Stimulated activated CD8-positive, alpha-beta memory T cell treated with anti-CD3 and anti-CD28 coated beads, Interleukin-15, amount 100 ng/mL, for 1 hour (primary cell): ENCODE data around the gene GLT1D1.

ENCODE experiments used
- DNase-seq: peaks from one replicate; pipeline ENCODE4 v3.0.0-alpha.2; 2020; ENCODE audit warnings: low read depth

The GLT1D1 gene

DNA sequence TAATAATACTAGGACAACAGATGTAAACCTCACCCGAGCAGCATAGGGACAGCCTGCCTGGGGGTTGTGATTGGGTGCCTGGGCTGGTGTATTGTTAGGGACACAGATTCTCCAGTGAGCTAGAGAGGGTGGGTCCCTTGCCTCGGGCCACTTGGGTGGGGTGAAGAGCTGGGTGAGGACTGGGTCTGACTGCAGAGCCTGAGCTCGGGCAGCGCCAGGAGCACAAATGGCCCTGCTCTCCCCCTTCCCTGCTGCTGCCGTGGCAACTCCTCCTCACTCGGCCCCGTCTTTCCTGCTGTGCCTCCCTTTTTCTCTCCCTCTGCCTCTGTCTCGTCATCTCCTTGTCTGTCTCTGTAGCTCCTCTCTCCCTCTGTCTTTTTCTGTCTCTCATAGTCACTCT is 115.4 kb downstream of the GLT1D1 start:
- no peak for DNase-seq

DNA sequence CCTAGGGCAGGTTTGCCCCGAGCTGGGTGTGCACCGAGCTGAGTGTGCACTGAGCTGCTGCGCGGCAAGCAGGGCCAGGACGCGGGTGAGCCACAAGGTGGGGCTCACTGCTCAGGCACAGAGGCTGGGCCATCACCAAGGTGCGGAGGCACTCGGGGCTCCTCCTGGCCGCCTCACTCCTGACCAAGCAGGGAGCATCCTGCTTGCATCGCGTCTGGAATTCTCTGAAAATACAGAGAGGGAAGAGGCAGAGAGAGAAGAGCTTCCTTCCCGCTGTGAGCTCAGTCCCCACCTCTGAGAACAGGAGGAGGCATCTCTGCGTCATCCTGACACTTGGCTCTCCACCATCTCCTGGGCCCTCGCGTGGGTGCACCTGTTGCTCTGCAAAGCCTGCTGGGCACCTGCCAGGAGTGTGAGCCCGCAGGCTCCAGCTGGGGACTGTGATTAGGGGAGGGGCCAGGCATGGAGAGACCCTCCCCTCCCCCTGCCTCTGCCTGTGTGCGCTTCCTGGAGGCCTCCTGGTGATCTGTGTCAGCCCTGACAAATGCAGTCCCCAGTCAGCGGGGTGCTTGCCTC is 116.3 kb downstream of the GLT1D1 start:
- no peak for DNase-seq

- DNase-seq, result no peak
These were observed 116.8 kb downstream of the GLT1D1 start for GRCh38 chr12:128970110-128970509.

DNA sequence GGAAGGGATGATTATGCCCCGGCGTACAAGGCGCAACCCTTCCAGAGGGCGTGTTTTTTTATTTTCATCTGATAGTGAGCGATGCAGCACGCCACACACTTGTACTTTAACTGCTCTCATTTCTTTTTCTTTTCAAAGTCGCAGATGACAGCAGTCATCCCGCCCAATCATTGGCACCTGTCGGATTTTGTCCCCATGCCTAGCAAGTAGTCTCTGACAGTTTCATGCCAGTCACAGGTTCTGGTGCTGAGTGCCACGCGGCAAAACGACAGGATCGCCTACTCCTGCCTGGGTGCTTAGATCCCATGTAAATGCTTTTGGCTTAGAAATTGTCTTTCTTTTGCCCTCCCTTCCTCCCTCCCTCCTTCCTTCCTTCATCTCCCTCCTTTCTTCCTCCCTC is 117.7 kb downstream of the GLT1D1 start:
- DNase-seq, result no peak

DNA sequence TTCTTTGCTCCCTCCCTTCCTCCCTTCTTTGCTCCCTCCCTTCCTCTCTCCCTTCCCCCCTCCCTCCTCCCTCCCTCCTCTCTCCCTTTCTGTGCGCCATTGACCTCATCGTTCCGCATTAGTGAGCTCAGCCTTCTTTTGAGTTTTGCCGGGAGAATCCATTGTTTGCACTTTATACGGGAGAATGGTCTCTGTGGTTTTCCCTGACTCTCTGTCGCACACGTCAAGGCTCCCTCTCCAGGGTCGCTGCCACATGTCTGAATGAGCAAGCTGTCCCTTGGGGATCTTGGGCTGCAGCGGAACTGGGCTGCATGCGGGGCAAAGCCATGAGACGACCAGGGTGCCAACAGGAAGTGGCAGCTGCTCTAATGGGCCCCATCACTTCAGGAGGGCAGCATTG is 118.5 kb downstream of the GLT1D1 start:
- DNase-seq, result no peak

- no peak for DNase-seq
These were observed 120.8 kb downstream of the GLT1D1 start for GRCh38 chr12:128973883-128974681.

DNA sequence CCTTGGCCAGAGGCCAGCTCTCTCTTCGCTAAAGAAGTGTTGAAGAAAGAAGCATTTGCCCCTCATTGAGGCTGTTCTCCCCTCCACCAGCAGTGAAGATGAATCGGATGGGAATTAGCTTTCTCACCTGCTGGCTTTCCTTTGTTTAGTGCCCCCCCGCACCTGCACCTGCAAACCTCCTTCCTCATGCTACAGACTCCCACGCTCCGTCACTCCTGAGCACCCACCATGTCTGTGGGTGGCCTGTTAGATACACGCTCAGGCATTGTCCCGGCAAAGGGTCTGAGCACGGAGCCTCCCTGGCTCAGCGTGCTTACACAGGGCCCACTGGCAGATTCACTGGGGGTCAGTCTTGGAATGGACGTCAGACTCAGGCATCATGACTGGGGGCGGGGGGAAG is 121.6 kb downstream of the GLT1D1 start:
- no peak for DNase-seq

DNA sequence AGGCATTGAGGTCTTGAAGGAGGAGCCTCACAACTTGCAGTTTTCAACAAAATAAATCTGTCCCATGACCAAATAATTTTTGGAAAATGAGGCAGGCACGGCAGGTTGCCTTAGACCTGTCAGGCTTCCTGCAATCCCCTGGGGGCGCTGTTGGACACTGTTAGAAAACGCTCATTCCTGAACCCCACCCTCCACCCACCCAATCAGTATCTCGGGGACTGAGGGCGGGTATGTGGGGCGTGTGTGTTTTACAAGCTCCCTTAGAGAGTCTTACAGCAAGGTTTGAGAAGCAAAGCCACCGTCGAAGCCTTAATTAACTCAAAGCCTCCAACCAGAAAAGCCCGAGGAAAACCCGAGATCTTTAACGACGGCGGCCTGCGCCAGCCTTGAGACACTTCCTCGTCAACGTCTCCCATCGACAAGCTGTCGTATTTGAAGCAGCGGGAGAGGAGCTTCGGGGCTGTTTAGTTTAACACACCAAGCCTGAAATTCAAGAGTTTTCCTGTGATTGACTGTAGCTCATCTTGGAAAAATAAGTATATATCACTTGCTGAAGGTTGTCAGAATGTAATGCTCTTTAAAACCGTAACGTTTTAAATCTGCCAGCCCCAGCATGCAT is 123.0 kb downstream of the GLT1D1 start:
- DNase-seq, result no peak

GRCh38 chr12:128977441-128977840 is 124.2 kb downstream of the GLT1D1 start:
- no peak for DNase-seq

GRCh38 chr12:128978067-128978466 is 124.8 kb downstream of the GLT1D1 start:
- DNase-seq, result no peak

DNA sequence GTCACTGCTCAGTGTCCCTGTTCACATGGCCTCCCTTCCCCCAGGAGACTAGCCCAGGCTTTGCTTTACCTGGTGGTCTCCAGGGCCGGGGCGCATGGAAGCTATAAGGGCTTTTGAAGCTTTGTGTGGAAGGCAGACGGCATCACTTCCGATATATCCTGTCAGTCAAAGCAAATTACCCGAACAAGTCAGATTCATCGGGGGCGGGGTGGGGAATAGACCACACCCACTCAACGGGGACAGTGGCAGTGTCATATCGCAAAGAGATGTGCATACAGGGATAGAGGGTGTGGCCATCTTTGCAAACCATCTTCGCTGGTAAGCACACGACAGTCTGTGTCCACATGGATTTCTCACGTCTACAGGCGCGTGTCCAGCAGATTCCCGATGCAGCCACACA is 127.3 kb downstream of the GLT1D1 start:
- no peak for DNase-seq

- DNase-seq, result no peak
These were observed 128.8 kb downstream of the GLT1D1 start for GRCh38 chr12:128981971-128982533.

GRCh38 chr12:128982933-128983332 is 129.7 kb downstream of the GLT1D1 start:
- DNase-seq, result no peak

DNA sequence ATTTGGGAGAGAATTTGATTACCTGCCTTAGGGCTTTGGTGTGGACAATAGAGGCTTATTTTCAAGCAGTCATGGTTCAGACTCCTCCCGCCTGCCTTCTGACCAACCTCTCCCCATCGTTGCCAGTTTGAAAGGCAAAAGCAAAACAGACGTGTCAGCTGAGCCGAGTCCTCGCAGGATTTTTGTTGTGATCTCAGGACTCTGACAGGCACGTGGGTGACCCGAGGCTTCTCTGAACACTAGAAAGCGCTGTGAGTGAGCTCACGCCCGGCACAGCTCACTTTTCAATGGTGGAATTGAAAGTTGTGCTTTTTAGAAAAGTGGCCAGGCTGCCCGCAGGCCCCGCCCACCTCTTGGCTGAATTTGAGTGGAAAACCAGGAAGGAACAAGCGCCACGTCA is 130.1 kb downstream of the GLT1D1 start:
- no peak for DNase-seq

DNA sequence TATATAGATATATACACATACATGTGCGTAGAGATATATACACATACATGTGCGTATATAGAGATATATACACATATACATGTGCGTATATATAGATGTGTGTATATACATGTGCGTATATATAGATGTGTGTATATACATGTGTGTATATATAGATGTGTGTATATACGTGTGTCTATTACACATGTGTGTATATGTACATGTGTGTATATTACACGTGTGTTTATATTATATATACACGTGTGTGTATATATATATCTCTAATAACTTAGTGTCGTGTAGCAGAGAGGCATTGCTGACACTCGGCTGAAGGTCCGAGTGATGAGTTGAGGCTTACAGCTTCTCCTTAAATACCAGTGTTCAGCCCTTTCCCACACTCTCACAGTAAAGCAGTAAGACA is 133.7 kb downstream of the GLT1D1 start:
- DNase-seq, result no peak

- no peak for DNase-seq
These were observed 136.0 kb downstream of the GLT1D1 start for GRCh38 chr12:128989287-128989686.

- no peak for DNase-seq
These were observed 138.4 kb downstream of the GLT1D1 start for GRCh38 chr12:128991716-128992115.

DNA sequence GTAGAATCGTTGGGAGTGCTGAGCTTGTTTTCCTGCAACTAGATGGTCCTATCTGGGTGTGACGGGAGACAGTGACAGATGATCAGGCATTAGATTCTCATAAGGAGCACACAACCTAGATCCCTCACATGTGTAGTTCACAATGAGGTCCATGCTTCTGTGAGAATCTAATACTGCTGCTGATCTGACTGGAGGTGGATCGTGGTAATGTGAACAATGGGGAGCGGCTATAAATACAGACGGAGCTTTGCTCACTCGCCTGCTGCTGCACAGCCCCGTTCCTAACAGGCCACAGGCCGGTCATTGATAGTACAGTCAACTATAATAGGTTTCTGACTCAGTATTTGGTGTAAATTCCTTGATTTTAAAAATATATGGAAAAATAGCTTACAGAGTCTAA is 138.8 kb downstream of the GLT1D1 start:
- no peak for DNase-seq

- DNase-seq, result no peak
These were observed 139.3 kb downstream of the GLT1D1 start for GRCh38 chr12:128992550-128992949.

DNA sequence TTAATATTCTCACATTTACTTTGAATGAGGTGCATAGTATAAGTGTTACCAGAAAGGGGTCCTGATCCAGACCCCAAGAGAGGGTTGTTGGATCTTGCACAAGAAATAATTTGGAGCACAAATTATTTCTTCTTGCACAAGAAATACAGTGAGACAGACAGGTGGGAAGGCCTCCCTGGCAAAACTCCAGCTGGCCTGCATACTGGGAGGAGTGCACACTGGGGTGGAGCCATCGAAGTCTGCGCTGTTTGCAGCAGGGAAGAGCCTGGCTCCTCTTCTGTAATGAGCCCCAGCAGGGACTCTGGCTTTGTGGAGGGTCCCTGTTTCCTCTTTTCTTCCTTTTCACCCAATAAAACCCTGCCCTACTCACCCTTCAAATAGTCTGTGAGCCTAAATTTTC is 141.6 kb downstream of the GLT1D1 start:
- DNase-seq, result no peak

- DNase-seq, result no peak
These were observed 142.3 kb downstream of the GLT1D1 start for GRCh38 chr12:128995619-128996018.

GRCh38 chr12:129001826-129002225 is 148.5 kb downstream of the GLT1D1 start:
- no peak for DNase-seq

DNA sequence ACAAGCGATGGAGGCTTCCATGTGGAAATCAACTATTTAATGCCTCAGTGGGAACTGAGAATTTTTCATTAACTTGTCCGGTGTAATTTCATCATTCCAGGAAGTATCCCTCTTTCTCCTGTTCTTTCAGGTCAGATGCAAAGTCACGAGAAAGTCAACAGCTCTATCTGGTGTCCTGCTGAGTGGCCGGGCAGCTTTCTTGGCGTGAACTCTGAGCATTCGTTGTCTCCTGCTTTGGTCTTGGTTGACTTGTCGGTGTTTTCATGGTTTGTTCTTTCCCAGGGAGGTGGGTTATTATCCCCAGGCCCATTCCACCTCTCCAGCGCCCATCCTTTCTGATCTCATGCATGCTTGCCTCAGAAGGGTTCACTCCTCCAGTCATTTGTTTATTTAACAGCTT is 149.1 kb downstream of the GLT1D1 start:
- no peak for DNase-seq
